Islet precursor cell (in vitro differentiated cells): Measurements from ENCODE around the gene OSCP1.
"Not testable (repeated sequence)": the region's sequence is repeated elsewhere in the genome, so short reads cannot be mapped to it uniquely, and the experiment has no call there.

Source experiments
- DNase-seq: peaks from one replicate; pipeline ENCODE4 v3.0.0-alpha.2; 2018

OSCP1 gene, protein sequence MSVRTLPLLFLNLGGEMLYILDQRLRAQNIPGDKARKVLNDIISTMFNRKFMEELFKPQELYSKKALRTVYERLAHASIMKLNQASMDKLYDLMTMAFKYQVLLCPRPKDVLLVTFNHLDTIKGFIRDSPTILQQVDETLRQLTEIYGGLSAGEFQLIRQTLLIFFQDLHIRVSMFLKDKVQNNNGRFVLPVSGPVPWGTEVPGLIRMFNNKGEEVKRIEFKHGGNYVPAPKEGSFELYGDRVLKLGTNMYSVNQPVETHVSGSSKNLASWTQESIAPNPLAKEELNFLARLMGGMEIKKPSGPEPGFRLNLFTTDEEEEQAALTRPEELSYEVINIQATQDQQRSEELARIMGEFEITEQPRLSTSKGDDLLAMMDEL

DNA sequence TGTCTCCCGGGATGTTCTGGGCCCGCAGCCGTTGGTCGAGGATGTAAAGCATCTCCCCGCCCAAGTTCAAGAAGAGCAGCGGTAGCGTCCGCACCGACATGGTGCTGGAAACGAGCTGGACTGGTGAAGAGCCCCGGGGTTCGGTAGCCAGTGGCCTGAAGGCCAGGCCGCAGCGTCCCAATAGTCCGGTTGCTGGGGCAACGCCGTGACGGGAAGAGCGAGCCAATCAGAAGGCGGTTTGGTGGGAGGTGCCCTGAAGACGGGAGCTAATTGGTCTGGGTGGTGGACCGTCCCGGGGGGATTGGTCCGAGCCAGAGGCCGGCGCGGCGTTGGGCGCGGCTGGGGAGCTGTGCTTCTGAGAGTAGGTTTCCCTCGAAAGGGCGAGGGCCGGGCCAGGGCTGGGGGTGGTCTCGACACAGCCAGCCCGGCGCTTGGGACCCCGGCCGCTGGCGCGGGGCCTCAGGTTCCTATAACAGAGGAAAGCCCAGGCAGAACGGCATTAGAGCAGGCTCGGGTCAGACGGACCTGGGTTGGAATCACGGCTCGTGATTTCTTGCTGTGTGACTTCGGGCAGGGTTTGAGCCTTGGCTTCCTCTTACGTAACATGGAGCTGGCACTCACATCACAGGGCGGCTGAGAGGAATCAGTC, at the start of gene OSCP1:
Gene OSCP1 (minus strand): TSS at position 182 of the 649 bp plus-strand sequence. CDS start 82 bp downstream, at position 100.
- DNase-seq = peak; percentile 96

DNA sequence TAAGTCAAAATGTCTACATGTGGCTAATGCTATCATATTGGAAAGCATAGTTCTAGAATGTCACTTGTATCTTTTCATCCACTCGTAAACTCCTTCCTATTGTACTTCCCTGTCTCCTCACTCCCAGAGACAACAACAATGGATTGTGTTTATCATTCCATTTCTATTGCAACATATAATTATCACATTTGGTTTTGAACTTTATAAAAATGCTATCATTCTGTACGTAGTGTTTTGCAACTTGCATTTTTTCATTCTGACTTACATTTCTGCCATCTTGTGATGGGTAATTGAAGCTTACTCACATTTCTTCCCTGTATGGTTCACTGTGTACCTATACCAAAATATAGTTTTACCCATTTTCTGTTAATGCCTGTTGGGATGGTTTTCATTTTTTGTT, 47.0 kb upstream of the OSCP1 start:
- DNase-seq = no peak

DNA sequence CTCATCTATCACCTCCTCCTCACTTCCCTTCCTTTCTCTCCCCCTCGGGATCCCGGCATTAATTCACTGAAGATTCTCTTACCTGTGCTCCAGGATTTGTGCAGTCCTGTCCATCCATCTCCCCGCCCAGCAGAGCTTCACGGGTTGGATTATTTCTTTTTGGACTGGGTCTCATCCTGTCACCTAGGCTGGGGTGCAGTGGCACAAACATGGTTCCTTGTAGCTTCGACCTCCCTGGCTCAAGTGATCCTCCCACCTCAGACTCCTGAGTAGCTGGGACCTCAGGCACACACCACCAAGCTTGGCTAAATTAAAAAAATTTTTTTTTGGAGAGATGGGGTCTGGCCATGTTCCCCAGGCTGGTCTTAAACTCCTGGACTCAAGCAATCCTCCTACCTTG, 44.7 kb upstream of the OSCP1 start:
- no peak for DNase-seq

DNA sequence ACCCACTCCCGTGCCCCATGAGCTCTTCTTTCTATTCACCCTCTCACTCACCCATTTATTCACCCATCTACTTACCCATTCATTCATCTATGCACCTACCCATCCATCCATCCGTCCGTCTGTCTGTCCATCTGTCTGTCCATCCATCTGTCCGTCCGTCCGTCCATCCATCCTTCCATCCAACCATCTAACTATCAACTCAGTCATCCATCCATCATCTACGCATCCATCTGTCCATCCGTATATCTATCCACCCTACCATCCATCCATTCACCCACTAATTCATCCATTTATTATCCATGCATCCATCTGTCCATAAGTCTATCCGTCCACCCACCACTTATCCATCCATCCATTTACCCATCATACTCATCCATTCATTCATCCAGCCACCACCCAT, 43.3 kb upstream of the OSCP1 start:
- no peak for DNase-seq

DNA sequence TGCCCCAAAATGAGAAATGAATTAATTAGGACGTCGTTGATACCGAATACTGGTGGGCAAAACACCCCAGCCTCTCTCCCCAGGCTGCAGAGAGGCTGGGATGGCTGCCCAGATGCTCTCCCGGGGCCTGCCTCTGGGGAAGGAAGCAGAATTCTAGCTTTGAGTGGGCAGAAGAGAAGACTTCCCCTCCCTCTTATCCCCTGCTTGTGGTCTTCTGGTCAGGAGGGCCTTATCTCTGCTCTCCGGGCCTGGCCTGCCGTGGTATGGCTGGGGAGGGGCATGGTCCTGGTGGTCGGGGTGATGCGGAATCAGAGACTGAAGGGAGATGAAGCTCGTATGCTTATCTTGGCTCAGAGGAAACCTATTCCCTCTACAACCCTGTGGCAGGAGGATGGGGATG, 42.2 kb upstream of the OSCP1 start:
- DNase-seq = no peak

DNA sequence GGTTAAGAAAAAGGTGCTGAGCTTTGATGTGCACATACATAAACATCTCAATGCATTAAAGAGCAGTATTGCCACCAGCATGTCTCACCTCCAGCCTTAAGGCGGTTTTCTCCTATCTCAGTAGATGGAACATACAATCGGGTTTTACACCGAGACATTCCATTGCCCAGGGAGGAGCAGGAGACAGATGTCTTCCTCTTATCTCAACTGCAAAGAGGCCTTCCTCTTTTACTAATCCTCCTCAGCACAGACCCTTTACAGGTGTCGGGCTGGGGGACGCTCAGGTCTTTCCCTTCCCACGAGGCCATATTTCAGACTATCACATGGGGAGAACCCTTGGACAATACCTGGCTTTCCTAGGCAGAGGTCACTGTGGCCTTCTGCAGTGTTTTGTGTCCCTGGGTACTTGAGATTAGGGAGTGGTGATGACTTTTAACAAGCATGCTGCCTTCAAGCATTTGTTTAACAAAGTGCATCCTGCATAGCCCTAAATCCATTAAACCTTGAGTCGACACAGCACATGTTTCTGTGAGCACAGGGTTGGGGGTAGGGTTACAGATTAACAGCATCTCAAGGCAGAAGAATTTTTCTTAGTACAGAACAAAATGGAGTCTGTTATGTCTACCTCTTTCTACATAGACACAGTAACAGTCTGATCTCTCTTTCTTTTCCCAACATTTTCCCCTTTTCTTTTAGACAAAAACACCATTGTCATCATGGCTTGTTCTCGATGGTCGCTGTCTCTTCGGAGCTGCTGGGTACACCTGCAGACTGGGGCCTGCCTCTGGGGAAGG, 39.2 kb upstream of the OSCP1 start:
- DNase-seq = not testable (repeated sequence)

DNA sequence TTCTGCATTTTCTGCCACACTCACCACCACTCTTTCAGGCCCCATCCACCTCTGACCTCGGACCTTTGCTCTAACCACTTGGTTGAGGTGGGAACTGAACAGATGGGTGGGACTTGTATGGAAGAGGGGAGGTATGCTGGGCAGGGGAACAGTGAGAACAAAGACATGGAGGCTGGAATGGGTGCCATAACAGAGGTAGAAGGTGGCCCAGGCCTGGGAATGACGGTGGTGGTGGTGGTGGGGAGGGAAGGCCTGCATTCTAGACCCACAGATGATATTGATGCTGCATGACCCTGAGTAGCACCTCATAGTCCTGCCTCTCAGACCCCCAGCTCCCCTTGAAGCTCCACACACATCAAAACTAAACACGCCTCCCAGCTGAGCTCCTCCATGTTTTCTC, 37.7 kb upstream of the OSCP1 start:
- DNase-seq = no peak

DNA sequence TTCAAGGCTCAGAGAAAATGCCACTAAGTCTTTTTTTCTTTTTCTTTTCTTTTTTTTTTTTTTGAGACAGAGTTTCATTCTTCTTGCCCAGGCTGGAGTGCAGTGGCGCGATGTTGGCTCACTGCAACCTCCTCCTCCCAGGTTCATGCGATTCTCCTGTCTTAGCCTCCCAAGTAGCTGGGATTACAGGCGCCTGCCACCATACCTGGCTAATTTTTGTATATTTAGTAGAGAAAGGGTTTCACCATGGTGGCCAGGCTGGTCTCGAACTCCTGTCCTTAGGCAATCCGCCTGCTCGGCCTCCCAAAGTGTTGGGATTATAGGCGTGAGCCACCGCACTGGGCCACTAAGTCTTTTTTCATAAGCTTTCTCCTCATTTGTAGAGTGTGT, 37.1 kb upstream of the OSCP1 start:
- DNase-seq = not testable (repeated sequence)

DNA sequence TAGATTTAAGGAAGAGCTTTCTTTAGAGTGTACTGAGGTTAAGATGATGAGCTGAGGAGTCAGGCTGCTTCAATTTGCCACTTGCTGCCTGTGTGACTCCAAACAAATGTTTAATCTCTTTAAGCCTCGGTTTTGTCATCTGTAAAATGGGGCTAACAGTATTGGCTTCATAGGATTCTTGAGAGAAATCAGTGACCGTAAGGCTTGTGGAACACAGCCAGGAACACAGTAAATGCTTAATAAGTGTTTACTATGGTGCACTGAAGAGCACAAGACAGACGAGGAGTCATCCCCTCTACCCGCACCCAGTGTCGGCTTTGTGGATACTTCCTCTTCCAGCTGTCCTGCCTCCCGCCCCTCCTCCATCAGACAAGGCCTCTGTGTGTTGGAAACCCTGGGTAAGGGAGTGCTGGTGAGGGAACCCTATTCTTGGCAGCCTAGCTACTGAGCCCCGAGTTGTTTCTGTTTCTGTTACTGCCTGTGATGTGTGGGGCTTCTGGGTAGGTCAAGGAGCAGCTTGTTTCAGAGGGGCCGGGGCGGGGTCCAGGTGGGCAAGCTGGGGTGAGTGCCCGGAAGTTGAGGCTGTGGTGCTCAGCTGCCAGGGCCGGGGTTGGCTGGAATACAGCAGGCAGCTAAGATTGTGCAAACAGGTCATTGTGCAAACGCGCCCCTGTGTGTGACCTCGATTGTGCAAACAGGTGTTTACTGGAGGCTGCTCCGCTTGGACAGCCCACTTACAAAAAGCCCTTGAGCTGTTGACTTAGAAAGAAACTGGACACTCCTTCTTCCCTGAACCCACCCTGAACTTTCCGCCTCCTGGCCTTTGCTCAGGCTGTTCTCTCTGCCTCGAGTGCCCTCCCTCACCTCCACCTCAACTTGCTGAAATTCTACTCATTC, 36.4 kb upstream of the OSCP1 start:
- no peak for DNase-seq

DNA sequence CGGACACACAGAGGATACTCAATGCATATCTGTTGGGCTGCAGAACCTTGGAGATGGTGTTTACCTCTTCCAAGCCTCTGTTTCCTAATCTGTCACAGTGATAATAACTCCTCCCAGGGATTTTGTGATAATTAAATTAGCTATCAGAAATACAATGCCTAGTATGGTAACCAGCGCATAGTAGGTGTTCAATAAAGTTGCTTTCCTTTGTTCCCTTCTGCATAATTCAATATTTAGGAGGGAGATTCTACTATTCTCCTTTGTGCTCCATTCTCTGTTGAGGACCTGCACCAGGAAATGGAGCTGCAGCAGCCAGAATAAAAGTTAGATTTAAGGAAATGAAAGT, 35.8 kb upstream of the OSCP1 start:
- DNase-seq = no peak

DNA sequence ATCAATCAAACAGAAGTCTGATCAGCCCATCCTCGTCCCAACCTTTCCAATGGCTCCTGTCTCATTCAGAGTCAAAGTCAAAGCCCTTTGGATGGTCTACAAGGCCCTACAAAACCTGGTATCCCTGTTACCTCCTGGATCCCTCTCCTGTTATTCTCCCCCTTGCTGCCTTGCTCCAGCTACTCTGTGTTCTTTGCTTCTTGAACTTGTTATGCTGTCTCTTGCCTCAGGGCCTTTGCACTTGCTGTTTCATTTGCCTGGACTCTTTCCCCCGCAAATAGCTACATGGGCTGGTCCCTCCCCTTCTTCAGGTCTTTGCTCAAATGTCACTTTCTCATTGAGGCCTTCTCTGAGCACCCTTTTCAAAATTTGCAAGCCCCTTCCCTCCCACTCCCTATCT, 33.8 kb upstream of the OSCP1 start:
- DNase-seq = no peak

DNA sequence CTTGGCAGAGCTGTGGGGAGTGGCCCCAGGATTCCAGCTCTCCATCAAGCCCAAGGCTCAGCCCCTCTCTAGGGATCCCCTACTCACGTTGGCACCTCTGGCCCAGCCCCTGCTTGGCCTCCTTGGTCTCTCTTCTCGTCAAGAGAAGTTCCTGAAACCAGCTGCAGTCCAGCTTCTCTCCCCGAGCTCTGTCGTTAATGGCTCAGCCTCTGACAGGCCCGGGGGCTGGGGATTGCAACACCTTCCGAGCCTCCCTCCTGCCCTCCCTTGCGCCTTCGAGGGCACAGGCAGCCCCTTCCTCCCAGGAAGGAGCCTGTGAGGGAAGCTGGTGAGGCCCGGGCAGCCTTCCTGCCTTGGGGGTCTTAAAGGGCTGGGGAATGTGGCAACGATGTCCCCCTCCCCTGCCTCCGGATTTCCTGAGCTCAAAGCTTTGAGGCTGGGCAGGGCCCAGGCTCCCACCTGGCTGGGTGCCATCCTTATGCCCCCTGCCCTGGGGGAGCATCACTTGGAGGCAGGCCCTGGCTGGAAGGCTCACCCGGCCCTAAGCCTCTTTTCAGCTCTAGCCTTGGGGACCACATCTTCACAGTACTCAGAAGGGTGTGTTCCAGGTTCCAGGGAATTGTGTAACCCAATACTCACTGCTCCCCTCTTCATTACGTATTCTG, 32.6 kb upstream of the OSCP1 start, which contains the start of gene CSF3R:
Gene CSF3R (minus strand): TSS at position 190 of the 665 bp plus-strand sequence. CDS start 3,417 bp downstream, outside the sequence.
- DNase-seq = no peak

DNA sequence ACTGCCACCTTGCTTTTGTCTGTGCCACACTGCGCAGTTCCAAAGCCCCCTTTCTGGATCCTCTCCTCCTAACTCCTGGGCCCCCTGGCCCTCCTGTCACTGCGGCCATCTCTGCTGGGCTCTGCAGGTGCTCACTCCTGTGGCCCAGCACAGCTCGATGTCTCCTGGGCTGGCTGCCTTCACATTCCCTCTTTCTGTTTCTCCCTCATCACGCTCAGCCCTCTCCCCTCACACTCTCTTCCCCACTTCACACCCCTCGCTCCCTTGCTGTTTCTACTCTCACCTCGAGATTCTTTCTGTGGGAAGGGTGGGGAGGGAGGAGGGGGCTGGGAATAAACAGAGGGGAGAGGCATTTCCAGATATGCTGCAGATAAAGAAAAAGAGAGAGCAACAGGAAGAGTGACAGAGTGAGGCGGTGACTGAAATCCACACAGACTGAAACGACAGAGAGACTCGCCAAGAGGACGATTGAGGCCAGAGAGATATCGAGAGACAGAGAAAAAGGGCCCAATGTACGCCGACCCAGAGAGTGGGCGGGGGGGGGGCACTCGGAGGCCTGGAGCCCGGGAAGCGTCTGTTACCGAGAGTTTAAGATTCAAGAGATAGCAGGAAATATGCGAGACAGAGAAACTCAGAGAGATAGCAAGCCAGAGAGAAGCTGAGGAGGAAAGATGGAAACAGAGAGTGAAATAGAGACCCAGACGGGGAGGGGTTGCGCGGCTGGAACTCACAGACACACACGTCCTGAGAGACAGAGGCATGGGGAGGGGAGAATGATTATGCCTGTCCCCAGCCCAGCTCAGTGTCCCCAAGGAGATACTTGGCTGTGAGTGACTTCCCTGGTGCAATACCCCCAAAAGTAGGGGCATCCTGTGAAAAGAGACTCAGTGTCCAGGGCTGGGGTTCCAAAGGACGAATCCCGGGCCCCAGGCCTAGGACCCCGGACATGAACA, 31.8 kb upstream of the OSCP1 start:
- DNase-seq = no peak

DNA sequence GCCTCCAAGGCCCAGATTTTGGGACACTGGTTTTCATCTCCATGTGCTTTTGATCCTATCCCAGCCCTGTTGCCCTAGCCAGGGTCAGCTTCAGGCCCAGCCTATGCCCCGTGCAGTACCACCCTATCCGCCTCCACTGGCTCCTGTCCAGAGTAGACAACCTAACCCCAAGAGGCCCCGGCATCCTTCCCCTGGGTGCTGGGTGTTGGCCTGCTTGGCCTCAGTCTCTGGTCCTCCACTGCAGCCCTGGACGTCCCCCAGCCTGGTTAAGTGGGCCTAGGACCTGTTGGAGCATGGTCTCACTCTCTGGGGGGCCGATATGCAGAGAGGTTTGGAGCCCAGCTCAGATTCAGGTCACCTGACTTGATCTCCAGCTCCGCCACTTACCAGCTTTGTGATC, 30.8 kb upstream of the OSCP1 start:
- DNase-seq = no peak

DNA sequence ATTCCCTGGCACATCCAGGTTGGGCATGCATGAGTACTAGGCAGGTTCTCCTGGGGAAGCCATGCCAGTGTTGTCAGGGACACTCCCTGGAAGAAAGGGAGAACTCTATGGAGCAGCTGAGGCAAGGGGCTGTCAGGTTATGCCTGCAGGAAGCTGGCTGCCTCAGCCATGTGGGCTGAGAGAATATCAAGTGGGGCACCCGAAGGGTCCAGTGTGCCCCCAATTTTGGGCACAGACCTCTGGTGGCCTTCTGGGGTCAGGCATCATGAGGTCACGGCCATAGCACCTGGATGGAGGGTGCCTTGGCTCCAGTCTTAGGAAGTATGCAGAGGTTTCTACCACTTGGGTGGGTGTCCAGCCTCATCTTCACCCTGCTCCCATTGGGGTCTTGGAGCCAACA, 29.9 kb upstream of the OSCP1 start:
- no peak for DNase-seq

DNA sequence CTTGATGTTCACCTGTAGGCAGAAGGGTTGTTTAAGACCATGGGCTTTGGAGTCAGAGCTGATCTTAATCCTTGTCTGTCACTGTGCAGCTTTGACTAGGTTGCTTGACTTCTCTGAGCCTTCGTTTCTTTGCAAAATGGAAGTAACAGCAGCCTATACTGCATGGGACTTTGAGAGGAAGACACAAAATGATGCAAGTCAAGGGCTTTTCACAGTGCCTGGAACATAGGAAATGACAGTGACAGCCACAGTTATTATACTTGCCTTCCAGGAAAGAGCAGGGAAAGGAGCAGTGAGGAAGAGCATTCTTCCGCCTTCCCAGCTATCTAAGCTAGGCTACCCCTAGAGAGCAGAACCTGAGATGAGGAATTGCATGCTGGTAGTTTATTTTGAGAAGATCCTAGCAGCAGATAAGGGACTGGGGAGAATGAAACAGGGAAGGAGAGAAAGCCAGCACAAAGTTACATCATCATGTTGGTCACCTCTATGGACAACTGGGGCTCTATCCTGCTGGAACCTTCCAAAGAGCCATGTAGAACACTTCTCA, 29.3 kb upstream of the OSCP1 start:
- DNase-seq = no peak

DNA sequence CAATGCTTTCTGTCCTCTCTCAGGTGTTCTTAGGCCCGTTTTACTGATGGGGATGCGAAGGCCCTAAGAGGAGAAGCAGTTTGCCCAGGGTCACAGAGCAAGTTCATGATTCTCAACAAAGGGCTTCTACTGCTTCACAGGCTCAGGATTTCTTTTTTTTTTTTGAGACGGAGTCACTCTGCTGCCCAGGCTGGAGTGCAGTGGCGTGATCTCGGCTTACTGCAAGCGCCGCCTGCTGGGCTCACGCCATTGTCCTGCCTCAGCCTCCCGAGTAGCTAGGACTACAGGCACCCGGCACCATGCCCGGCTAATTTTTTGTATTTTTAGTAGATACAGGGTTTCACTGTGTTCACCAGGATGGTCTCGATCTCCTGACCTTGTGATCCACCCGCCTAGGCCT, 27.4 kb upstream of the OSCP1 start:
- DNase-seq = not testable (repeated sequence)

DNA sequence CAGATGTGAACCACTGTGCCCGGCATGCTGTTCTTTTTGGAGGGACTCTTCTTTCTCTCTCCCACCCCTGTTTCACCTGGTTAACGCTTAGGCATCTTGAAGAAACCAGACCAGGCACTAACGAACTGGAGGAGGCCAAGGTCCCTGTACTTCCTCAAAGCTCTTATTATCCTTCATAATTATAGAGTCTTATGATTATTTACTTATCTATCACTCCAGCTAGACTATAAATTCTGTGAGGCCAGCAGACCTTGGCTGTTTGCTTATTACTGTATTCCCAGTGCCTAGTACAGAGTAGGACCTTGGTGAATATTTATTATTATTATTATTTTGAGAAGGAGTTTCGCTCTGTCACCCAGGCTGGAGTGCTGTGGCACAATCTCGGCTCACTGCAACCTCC, 26.7 kb upstream of the OSCP1 start:
- DNase-seq = no peak

DNA sequence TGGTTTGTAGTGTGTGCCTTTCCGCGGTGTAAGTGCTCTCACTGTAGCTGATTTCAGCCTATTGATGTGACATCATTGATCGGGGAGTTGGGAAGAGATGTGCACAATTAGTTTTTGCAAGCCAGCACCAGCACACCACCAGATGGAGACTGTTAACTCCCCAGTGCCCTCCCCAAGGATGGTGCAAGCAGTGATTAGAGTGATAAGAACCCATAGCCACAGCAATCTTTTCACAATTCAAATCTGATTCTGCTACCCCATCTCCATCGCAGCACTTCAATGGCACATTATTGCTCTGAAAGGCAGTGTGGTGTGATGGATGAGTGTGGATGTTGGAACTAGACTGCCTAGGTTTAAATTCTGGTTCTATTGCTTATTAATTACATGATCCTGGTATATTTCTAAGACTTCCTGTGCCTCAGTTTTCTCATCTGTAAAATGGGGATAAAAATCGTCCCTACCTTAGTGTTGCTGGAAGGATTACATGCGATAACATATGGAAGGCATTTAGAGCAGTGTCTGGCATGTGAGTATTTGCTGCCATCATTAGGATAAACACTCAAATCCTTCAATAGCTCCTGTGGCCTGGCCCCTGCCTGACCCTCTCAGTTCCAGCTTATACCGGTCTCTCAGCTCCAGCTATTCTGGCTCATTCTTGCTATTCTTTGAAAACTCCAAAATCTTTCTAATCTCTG, 25.8 kb upstream of the OSCP1 start:
- DNase-seq = no peak

DNA sequence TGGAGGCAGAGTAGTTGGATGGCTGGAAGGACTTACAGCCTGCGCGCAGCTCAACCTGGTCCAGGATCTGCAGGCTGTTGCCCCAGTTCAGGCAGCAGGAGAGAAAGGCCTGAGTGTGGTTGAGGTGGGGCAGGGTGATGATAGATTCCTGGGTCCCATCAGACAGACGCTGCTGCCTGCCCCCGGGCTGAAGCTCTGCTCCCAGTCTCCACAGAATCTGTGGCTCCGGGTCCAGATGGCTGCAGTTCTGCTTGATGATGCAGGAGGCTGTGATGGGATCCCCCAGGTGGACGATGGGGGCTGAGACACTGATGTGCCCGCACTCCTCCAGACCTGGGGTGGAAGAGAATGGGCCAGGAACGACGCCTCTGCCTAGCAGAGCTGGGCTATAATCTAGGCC, 25.1 kb upstream of the OSCP1 start:
- DNase-seq = no peak
